H1 (cell line): Measurements from ENCODE around the gene SCYL2.

Experiments
- MAFK ChIP-seq: IDR thresholded peaks from 2 replicates; pipeline ENCODE4 v1.6.1; 2012; ENCODE audit warnings: low read depth, mild to moderate bottlenecking, improper control_type of control experiment, low read length
- PHF8 ChIP-seq: fragments of 200-600 bp; sonication (generic); conservative IDR thresholded peaks from 2 replicates; pipeline ENCODE4 v1.7.1; 2012; ENCODE audit warnings: low read depth, mild to moderate bottlenecking, inconsistent platforms, low read length, moderate library complexity
- POLR2AphosphoS5 ChIP-seq: IDR thresholded peaks from 2 replicates; pipeline ENCODE4 v1.6.1; 2011; ENCODE audit warnings: low read depth, low read length
- RFX5 ChIP-seq: IDR thresholded peaks from 2 replicates; pipeline ENCODE4 v1.6.1; 2011; ENCODE audit warnings: low read depth, low read length, improper control_type of control experiment, borderline replicate concordance
- SP4 ChIP-seq: IDR thresholded peaks from 2 replicates; pipeline ENCODE4 v1.6.1; 2012; ENCODE audit warnings: low read length, inconsistent platforms
- SRF ChIP-seq: IDR thresholded peaks from 2 replicates; pipeline ENCODE4 v1.6.1; 2011; ENCODE audit warnings: mild to moderate bottlenecking, low read depth, low read length, moderate library complexity
- TF ChIP-seq, protein P1 (sequence below), 3 experiments: IDR thresholded peaks; 1 replicate in 2 of 3; 2 replicates in 1 of 3; pipeline versions ENCODE4 v1.5.1 to v1.6.1; 2011; ENCODE audit warnings: low read length in 3 of 3, mild to moderate bottlenecking in 3 of 3, inconsistent platforms in 2 of 3, low read depth in 1 of 3, moderate library complexity in 1 of 3; ENCODE audit not compliant: insufficient read depth in 1 of 3; ENCODE audit errors: control extremely low read depth in 1 of 3
- TF ChIP-seq, protein P2 (sequence below): IDR thresholded peaks from 2 replicates; pipeline ENCODE4 v1.6.1; 2012; ENCODE audit warnings: low read length, inconsistent platforms

DNA sequence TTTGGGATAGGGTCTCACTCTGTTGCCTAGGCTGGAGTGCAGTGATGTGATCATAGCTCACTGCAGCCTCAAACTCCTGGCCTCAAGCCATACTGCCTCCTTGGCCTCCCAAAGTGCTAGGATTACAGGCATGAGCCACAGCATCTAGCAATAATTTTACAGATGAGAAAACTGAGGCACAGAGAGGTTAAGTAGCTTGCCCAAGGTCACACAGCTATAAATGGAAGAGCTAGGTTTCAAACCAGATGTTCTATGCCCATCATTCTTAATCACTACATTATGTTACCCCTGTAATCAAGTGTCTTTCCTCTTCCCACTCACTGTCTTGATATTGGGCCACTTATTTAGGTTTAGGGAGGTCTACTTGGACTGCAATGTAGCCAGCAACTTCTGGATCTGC lies 93.5 kb downstream of the SCYL2 start:
- TF ChIP-seq PHF8: no peak
- TF ChIP-seq, protein P1, sequence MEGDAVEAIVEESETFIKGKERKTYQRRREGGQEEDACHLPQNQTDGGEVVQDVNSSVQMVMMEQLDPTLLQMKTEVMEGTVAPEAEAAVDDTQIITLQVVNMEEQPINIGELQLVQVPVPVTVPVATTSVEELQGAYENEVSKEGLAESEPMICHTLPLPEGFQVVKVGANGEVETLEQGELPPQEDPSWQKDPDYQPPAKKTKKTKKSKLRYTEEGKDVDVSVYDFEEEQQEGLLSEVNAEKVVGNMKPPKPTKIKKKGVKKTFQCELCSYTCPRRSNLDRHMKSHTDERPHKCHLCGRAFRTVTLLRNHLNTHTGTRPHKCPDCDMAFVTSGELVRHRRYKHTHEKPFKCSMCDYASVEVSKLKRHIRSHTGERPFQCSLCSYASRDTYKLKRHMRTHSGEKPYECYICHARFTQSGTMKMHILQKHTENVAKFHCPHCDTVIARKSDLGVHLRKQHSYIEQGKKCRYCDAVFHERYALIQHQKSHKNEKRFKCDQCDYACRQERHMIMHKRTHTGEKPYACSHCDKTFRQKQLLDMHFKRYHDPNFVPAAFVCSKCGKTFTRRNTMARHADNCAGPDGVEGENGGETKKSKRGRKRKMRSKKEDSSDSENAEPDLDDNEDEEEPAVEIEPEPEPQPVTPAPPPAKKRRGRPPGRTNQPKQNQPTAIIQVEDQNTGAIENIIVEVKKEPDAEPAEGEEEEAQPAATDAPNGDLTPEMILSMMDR (IDR thresholded peaks at IDR 0.05; ENCODE audit: control extremely low read depth in 1 of 3, insufficient read depth in 1 of 3, low read depth in 1 of 3, low read length in 3 of 3): no peak
- TF ChIP-seq RFX5: no peak
- TF ChIP-seq MAFK: no peak
- no peak for TF ChIP-seq SRF
- no peak for TF ChIP-seq SP4
- TF ChIP-seq, protein P2, sequence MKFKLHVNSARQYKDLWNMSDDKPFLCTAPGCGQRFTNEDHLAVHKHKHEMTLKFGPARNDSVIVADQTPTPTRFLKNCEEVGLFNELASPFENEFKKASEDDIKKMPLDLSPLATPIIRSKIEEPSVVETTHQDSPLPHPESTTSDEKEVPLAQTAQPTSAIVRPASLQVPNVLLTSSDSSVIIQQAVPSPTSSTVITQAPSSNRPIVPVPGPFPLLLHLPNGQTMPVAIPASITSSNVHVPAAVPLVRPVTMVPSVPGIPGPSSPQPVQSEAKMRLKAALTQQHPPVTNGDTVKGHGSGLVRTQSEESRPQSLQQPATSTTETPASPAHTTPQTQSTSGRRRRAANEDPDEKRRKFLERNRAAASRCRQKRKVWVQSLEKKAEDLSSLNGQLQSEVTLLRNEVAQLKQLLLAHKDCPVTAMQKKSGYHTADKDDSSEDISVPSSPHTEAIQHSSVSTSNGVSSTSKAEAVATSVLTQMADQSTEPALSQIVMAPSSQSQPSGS: no peak
- no peak for TF ChIP-seq POLR2AphosphoS5
